ENCODE measurements around the gene FBH1. TPM values are rescaled to one million over a fixed set of nuclear protein-coding genes. Genes with fewer than 3 reads are reported as not detected.
"Not testable (repeated sequence)": the region's sequence is repeated elsewhere in the genome, so short reads cannot be mapped to it uniquely, and the experiment has no call there.

Gene FBH1
- total RNA-seq (10 to 100 TPM; 91.4 to 97.5 TPM), polyA plus RNA-seq (10 to 100 TPM; 71.1 to 75.8 TPM)

DNA sequence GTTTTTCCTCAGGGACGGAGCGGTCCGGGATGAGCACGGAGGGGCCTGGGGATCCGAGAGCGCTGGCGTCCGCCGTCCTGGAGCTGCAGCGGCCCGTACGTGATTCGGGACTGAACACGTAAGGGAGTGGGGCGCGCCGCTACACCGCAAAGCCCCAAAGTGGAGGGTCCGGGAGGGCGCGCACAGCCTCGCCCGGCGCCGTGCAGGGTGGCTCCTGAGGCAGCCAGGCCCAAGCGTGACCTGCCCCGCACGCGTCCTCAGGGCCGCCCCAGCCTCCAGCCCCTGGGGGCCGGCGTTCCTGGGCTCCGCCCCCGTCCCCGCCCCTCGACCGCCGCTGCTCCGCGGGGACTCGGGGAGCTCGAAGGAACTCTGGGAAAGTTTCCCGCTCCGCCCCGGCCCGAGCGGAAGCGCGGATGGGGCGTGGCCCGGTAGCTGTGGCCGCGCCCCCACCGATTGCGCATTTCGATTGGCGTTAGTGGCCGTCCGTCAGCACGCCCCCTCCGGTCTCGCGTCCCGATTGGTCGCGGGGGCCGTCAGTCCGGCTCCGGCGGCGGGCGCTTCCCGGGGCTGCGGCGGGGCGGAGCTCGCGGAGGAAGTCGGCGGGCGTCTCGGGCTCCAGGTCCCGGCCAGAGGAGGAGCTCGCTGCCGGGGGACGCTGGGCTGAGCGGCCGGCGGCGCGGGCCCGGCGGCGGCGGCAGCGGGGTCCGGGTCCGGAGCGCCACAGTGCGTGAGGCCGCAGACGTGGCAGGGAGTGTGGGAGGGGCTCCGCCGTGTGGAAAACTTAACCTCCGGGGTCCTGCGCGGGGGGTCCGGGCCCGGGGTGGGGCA, at the start of gene FBH1, which contains the start of gene ANKRD16:
Gene FBH1 (plus strand): TSS at position 620 of the 828 bp plus-strand sequence. CDS start 103 bp downstream, at position 723.
Gene ANKRD16 (minus strand): TSS at position 270 of the 828 bp plus-strand sequence. CDS start 539 bp downstream, outside the sequence.
- CTCF ChIA-PET (ENCODE audit: partially characterized antibody) = interaction anchor here (0.6 to 2.8 kb wide), 5 partner anchors 16 to 517 kb away, joined by 3 to 10 read pairs (median 4); partner anchors contain the start of gene PFKFB3
- H3K27ac Mint-ChIP-seq = peak within 1 kb of the TSS; percentile 87 to 95 (median 92)
- H3K4me3 ChIP-seq (ENCODE audit: low read length in 2 of 2) = peak within 1 kb of the TSS; percentile 54 to 71
- DNase-seq = peak; percentile 95 to 98 (median 95)
- H3K4me1 ChIP-seq (ENCODE audit: insufficient read depth, low read length) = peaks cover 33% of the 10 kb centered on the region
- POLR2A ChIA-PET (ENCODE audit: partially characterized antibody) = interaction anchor here (0.6 to 3.6 kb wide), 28 partner anchors 9 to 694 kb away, joined by 3 to 34 read pairs (median 3); partner anchors contain the start of genes GDI2, IL15RA, PFKFB3 and TASOR2
- H3K27ac ChIP-seq (ENCODE audit: low read depth, low read length) = peak within 1 kb of the TSS; percentile 79
- H3K9me3 Mint-ChIP-seq = no peaks in the 10 kb centered on the region
- no peaks in the 10 kb centered on the region for H3K27me3 Mint-ChIP-seq
- no peaks in the 10 kb centered on the region for H3K9me3 ChIP-seq (ENCODE audit: control insufficient read depth in 1 of 2, low read length in 2 of 2)
- peaks cover 36 to 58% (median 45%) of the 10 kb centered on the region in 4 donors for H3K4me1 Mint-ChIP-seq
- no peaks in the 10 kb centered on the region for H3K36me3 ChIP-seq (ENCODE audit: insufficient read depth, low read length)
- peak within 1 kb of the TSS; percentile 91 to 98 (median 93) for H3K4me3 Mint-ChIP-seq
- intact Hi-C loops (cut with micrococcal nuclease) = loop anchor here (1.0 to 5.0 kb wide), 3 partner anchors 77 to 197 kb away; partner anchors contain the start of genes GDI2, IL15RA and RBM17
- H3K36me3 Mint-ChIP-seq = peaks cover 17 to 36% of the 10 kb centered on the region in 2 donors
- H3K27me3 ChIP-seq (ENCODE audit: insufficient read depth, low read length) = no peaks in the 10 kb centered on the region

DNA sequence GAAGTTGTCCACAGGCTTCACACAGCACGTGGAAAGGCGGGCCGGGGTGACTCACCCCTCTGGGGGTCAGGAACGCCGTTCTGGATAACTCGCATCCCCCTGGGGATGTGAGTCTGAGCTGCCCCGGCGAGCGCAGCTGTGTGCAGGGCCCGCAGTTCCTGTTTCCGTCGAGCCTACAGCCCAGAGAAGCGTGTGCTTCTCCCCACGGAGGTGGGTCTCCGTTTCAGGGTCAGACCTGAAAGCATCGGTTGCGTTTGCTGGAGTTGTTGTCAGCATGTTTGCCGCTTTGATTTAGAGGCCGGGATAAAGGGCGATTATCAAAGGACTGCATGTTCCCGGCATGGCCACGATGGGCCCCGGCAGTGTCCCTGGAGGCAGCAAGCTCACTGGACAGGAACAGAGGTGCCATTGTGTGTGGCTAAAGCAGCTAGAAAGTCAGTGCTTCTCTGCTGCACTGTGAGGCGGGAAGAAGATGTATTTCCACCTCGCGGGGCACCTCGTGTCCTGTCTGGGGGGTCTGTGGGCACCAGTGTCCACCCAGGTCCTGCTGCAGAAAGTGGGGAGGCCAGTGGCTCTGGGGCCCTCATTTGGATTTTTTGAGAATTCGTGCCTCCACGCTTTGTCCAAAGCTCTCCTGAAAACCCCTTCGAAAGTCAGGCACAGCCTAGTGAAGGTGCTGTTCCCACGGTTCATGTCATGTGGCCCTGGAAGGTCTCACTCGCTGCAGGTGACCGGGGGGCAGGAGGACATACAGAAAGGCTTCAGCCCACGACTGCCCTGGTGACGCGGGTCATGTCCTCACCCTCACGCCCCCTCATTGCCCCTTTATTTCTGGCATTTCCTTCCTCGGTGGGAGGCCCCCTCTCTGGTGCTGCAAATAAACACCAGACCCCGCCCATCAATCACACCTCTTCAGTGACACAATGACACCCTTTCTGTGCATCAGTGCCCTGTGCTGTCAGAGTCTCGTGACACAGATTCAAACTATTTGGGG, 49.4 kb upstream of the FBH1 start:
- H3K4me1 Mint-ChIP-seq = peaks cover 2 to 16% (median 4%) of the 10 kb centered on the region in 4 donors

DNA sequence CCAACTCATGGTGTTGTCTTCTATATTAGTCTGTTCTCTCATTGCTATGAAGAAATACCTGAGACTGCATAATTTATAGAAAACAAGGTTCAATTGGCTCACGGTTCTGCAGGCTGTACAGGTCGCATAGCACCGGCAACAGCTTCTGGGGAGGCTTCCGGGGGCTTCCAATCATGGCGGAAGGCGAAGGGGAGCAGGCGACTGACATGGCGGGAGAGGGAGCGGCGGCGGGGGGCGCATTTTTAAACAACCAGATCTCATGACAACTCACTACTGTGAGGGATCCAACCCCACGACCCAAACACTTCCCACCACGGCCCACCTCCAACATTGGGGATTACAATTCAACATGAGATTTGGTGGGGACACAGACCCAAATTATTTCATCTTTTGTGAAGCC, 48.1 kb upstream of the FBH1 start:
- Mint-ChIP-seq H3K36me3 (no peaks in the 10 kb centered on the region), H3K27ac (no peak overlapping the region)

More for the DNA sequence above, 49.4 kb upstream of the FBH1 start:
- Mint-ChIP-seq H3K36me3 (no peaks in the 10 kb centered on the region), H3K27ac (no peak overlapping the region), H3K4me3 (no peak overlapping the region), H3K9me3 (no peaks in the 10 kb centered on the region), H3K27me3 (peaks cover 2 to 3% of the 10 kb centered on the region in 2 donors)
- POLR2A ChIA-PET (ENCODE audit: partially characterized antibody) = no interaction called here
- intact Hi-C loops (cut with micrococcal nuclease) = no loop called here
- Histone ChIP-seq H3K27me3 (ENCODE audit: insufficient read depth, low read length) (no peaks in the 10 kb centered on the region), H3K4me3 (ENCODE audit: low read length in 2 of 2) (no peak overlapping the region), H3K4me1 (ENCODE audit: insufficient read depth, low read length) (no peaks in the 10 kb centered on the region), H3K36me3 (ENCODE audit: insufficient read depth, low read length) (no peaks in the 10 kb centered on the region), H3K9me3 (ENCODE audit: control insufficient read depth in 1 of 2, low read length in 2 of 2) (no peaks in the 10 kb centered on the region), H3K27ac (ENCODE audit: low read depth, low read length) (no peak overlapping the region)
- no peak for DNase-seq
- CTCF ChIA-PET (ENCODE audit: partially characterized antibody) = no interaction called here

GRCh38 chr10:5843686-5844344, 46.2 kb upstream of the FBH1 start:
- Histone ChIP-seq H3K36me3 (ENCODE audit: insufficient read depth, low read length) (no peaks in the 10 kb centered on the region), H3K27me3 (ENCODE audit: insufficient read depth, low read length) (no peaks in the 10 kb centered on the region), H3K4me3 (ENCODE audit: low read length in 2 of 2) (no peak overlapping the region), H3K27ac (ENCODE audit: low read depth, low read length) (no peak overlapping the region), H3K9me3 (ENCODE audit: control insufficient read depth in 1 of 2, low read length in 2 of 2) (no peaks in the 10 kb centered on the region), H3K4me1 (ENCODE audit: insufficient read depth, low read length) (no peaks in the 10 kb centered on the region)
- ChIA-PET CTCF (ENCODE audit: partially characterized antibody) (interaction anchor here (0.7 to 1.2 kb wide), 4 partner anchors 15 to 372 kb away, joined by 3 to 5 read pairs (median 3); no protein-coding TSS in a partner anchor), POLR2A (ENCODE audit: partially characterized antibody) (no interaction called here)
- DNase-seq = no peak
- Mint-ChIP-seq H3K4me1 (peaks cover 4 to 16% (median 6%) of the 10 kb centered on the region in 4 donors), H3K36me3 (no peaks in the 10 kb centered on the region), H3K27ac (no peak overlapping the region), H3K9me3 (no peaks in the 10 kb centered on the region), H3K4me3 (no peak overlapping the region), H3K27me3 (peaks cover 1 to 2% of the 10 kb centered on the region in 2 donors)
- intact Hi-C loops (cut with micrococcal nuclease) = no loop called here

More for the DNA sequence above, 48.1 kb upstream of the FBH1 start:
- Histone ChIP-seq H3K27ac (ENCODE audit: low read depth, low read length) (no peak overlapping the region), H3K27me3 (ENCODE audit: insufficient read depth, low read length) (no peaks in the 10 kb centered on the region), H3K4me1 (ENCODE audit: insufficient read depth, low read length) (no peaks in the 10 kb centered on the region), H3K4me3 (ENCODE audit: low read length in 2 of 2) (no peak overlapping the region), H3K9me3 (ENCODE audit: control insufficient read depth in 1 of 2, low read length in 2 of 2) (no peaks in the 10 kb centered on the region), H3K36me3 (ENCODE audit: insufficient read depth, low read length) (no peaks in the 10 kb centered on the region)
- Mint-ChIP-seq H3K4me3 (no peak overlapping the region), H3K4me1 (peaks cover 4 to 16% (median 6%) of the 10 kb centered on the region in 4 donors), H3K9me3 (no peaks in the 10 kb centered on the region), H3K27me3 (peaks cover 2 to 3% of the 10 kb centered on the region in 2 donors)
- no peak for DNase-seq
- CTCF ChIA-PET (ENCODE audit: partially characterized antibody) = no interaction called here
- POLR2A ChIA-PET (ENCODE audit: partially characterized antibody) = no interaction called here
- intact Hi-C loops (cut with micrococcal nuclease) = no loop called here

DNA sequence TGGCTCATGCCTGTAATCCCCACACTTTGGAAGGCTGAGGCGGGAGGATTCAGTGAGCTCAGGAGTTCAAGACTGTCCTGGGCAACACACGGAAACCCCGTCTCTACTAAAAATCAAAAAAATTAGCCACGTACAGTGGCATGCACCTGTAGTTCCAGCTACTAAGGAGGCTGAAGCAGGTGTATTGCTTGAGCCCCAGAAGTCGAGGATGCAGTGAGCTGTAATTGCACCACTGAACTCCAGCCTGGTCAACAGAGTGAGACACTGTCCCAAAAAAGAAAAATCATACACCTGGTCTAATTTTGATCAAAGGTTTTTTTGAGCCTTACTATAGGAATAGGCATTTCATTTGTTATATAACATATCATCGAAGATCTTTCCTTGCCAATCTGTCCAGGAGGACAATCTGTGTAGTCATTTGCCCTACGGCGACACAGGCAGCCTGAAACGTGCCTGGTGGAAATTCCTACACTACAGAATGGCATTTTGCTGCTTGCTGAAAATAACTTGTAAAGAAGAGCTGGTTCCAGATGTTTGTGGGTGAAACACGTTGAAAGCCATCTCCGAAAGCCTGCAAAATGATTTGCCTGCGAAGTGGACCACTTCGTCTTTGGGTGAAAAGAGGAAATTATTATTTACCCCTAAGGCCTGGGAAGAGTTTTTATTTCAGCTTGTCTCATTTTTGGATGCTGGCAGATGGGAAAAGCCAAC, 45.5 kb upstream of the FBH1 start:
- H3K9me3 Mint-ChIP-seq = no peaks in the 10 kb centered on the region
- no peak for DNase-seq
- H3K4me3 ChIP-seq (ENCODE audit: low read length in 2 of 2) = no peak overlapping the region
- H3K36me3 Mint-ChIP-seq = no peaks in the 10 kb centered on the region
- no peaks in the 10 kb centered on the region for H3K9me3 ChIP-seq (ENCODE audit: control insufficient read depth in 1 of 2, low read length in 2 of 2)
- H3K4me1 ChIP-seq (ENCODE audit: insufficient read depth, low read length) = no peaks in the 10 kb centered on the region
- peaks cover 5 to 16% (median 7%) of the 10 kb centered on the region in 4 donors for H3K4me1 Mint-ChIP-seq
- POLR2A ChIA-PET (ENCODE audit: partially characterized antibody) = no interaction called here
- no peak overlapping the region for H3K27ac ChIP-seq (ENCODE audit: low read depth, low read length)
- H3K27me3 ChIP-seq (ENCODE audit: insufficient read depth, low read length) = no peaks in the 10 kb centered on the region
- no peak overlapping the region for H3K4me3 Mint-ChIP-seq
- no peaks in the 10 kb centered on the region for H3K36me3 ChIP-seq (ENCODE audit: insufficient read depth, low read length)
- H3K27ac Mint-ChIP-seq = peak overlapping the region in 1 of 7 donors; percentile 35
- CTCF ChIA-PET (ENCODE audit: partially characterized antibody) = interaction anchor here (0.9 to 1.2 kb wide), 3 partner anchors 15 to 25 kb away, joined by 3 to 5 read pairs (median 3); no protein-coding TSS in a partner anchor
- intact Hi-C loops (cut with micrococcal nuclease) = no loop called here
- H3K27me3 Mint-ChIP-seq = peaks cover 1% of the 10 kb centered on the region in 2 donors

DNA sequence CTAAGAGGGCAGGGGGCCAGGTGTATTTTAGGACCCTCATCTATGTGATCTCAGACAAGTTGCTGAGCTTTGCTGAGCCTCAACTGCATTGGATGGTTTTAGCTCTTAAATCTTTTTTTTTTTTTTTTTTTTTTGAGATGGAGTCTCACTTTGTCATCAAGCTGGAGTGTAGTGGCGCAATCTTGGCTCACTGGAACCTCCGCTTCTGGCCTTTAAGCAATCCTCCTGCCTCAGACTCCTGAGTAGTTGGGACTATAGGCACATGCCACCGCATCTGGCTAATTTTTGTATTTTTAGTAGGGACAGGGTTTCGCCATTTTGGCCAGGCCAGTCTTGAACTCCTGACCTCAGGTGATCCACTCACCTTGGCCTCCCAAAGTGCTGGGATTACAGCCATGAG, 43.4 kb upstream of the FBH1 start:
- H3K27ac ChIP-seq (ENCODE audit: low read depth, low read length); DNase-seq; H3K27me3 ChIP-seq (ENCODE audit: insufficient read depth, low read length); H3K27me3 Mint-ChIP-seq; H3K9me3 ChIP-seq (ENCODE audit: control insufficient read depth in 1 of 2, low read length in 2 of 2); H3K36me3 ChIP-seq (ENCODE audit: insufficient read depth, low read length); intact Hi-C loops (cut with micrococcal nuclease); H3K4me3 ChIP-seq (ENCODE audit: low read length in 2 of 2); H3K9me3 Mint-ChIP-seq; CTCF ChIA-PET (ENCODE audit: partially characterized antibody); H3K4me1 ChIP-seq (ENCODE audit: insufficient read depth, low read length); H3K27ac Mint-ChIP-seq; H3K4me3 Mint-ChIP-seq; H3K36me3 Mint-ChIP-seq: not testable (repeated sequence)
- H3K4me1 Mint-ChIP-seq = peaks cover 5 to 16% (median 7%) of the 10 kb centered on the region in 4 donors
- POLR2A ChIA-PET (ENCODE audit: partially characterized antibody) = interaction anchor here (0.8 kb wide), 1 partner anchor 8 kb away, joined by 3 read pairs; no protein-coding TSS in a partner anchor

All from CD4-positive, alpha-beta memory T cell (primary cell).